Brain microvascular endothelial cell (primary cell): ENCODE data around the gene HAGH.

Source experiments
- DNase-seq: peaks from one replicate; pipeline ENCODE4 v3.0.0-alpha.2; 2020
- H3K27ac ChIP-seq: fragments of 250-450 bp; sonication (Bioruptor Pico); 2 replicates; pipeline ENCODE4 v1.5.1; 2020; ENCODE audit warnings: mild to moderate bottlenecking, moderate library complexity
- H3K27me3 ChIP-seq: fragments of 250-450 bp; sonication (Bioruptor Pico); replicated peaks from 2 replicates; pipeline ENCODE4 v1.5.1; 2020; ENCODE audit warnings: mild to moderate bottlenecking
- H3K36me3 ChIP-seq: fragments of 250-450 bp; sonication (Bioruptor Pico); replicated peaks from 2 replicates; pipeline ENCODE4 v1.5.1; 2020; ENCODE audit warnings: mild to moderate bottlenecking
- H3K4me3 ChIP-seq: 2 replicates; pipeline ENCODE4 v1.5.1; 2011; ENCODE audit warnings: low read depth, mild to moderate bottlenecking, control low read depth, low read length, moderate library complexity
- CTCF ChIP-seq: IDR thresholded peaks from 2 replicates; pipeline ENCODE4 v1.5.1; 2011; ENCODE audit warnings: low read depth, mild to moderate bottlenecking, moderate library complexity, low read length, control low read depth, inconsistent platforms; ENCODE audit errors: missing control alignments
- in situ Hi-C: cut with HindIII; loops from 2 replicates; pipeline ENCODE4 v1.10.0; 2017; ENCODE audit warnings: low sequenced_read_pairs, low pct_ligation_motif_present

Gene HAGH

GRCh38 chr16:1791943-1792812 lies 34.4 kb downstream of the HAGH start:
- no peak for TF ChIP-seq CTCF
- no peak overlapping the region for H3K4me3 ChIP-seq
- in situ Hi-C loops = no loop called here

GRCh38 chr16:1791256-1791942 lies 35.2 kb downstream of the HAGH start:
- Histone ChIP-seq H3K4me3 (no peak overlapping the region), H3K27me3 (no peaks in the 10 kb centered on the region), H3K36me3 (peaks cover 25% of the 10 kb centered on the region), H3K27ac (no peak overlapping the region)
- in situ Hi-C loops = no loop called here
- no peak for TF ChIP-seq CTCF
- DNase-seq = no peak

More at GRCh38 chr16:1791943-1792812, 34.4 kb downstream of the HAGH start:
- no peak for DNase-seq
- Histone ChIP-seq H3K27me3 (no peaks in the 10 kb centered on the region), H3K36me3 (peaks cover 18% of the 10 kb centered on the region), H3K27ac (no peak overlapping the region)

GRCh38 chr16:1790611-1791255 lies 35.9 kb downstream of the HAGH start:
- in situ Hi-C loops = no loop called here
- Histone ChIP-seq H3K27ac (no peak overlapping the region), H3K36me3 (peaks cover 27% of the 10 kb centered on the region), H3K27me3 (no peaks in the 10 kb centered on the region), H3K4me3 (no peak overlapping the region)
- no peak for TF ChIP-seq CTCF
- DNase-seq = no peak

- H3K4me3 ChIP-seq = no peak overlapping the region
- no peak for DNase-seq
- H3K27me3 ChIP-seq = no peaks in the 10 kb centered on the region
- H3K36me3 ChIP-seq = peaks cover 27% of the 10 kb centered on the region
- H3K27ac ChIP-seq = no peak overlapping the region
- in situ Hi-C loops = no loop called here
- no peak for TF ChIP-seq CTCF
Measured at GRCh38 chr16:1790261-1790610, 36.4 kb downstream of the HAGH start.

GRCh38 chr16:1789643-1790045 lies 37.0 kb downstream of the HAGH start:
- no peak for DNase-seq
- Histone ChIP-seq H3K36me3 (peaks cover 27% of the 10 kb centered on the region), H3K4me3 (no peak overlapping the region), H3K27me3 (no peaks in the 10 kb centered on the region), H3K27ac (no peak overlapping the region)
- TF ChIP-seq CTCF = no peak
- in situ Hi-C loops = no loop called here
